ENCODE data around the gene TMC8.

TMC8 gene

GRCh38 chr17:78179372-78179771 lies 48.8 kb downstream of the TMC8 start:
- no peaks in the 10 kb centered on the region for H3K9me2 ChIP-seq (replicated peaks; ENCODE audit: low read depth, low read length)
- H3K79me2 ChIP-seq (ENCODE audit: insufficient read depth, low read length), result peaks cover 13% of the 10 kb centered on the region; the same call in 1 of the 2 replicates
- H3K4me2 ChIP-seq (ENCODE audit: low read depth, low read length, poor library complexity, severe bottlenecking), result no peak overlapping the region
- no peak overlapping the region for H3K4me3 ChIP-seq (ENCODE audit: low read length, poor library complexity, severe bottlenecking)
- no peaks in the 10 kb centered on the region for H3K9me3 ChIP-seq (ENCODE audit: insufficient read depth, low read depth, low read length)
- no peaks in the 10 kb centered on the region for H3K27me3 ChIP-seq (ENCODE audit: insufficient read depth, low read length, poor library complexity, severe bottlenecking)
- peaks cover 30% of the 10 kb centered on the region; the same call in 1 of the 2 replicates for H3K36me3 ChIP-seq (ENCODE audit: insufficient read depth, low read length)
- peaks cover 12% of the 10 kb centered on the region for H3K4me1 ChIP-seq (ENCODE audit: insufficient read depth, low read length, poor library complexity, severe bottlenecking)
- TF ChIP-seq CTCF (conservative IDR thresholded peaks at IDR 0.05; ENCODE audit: low read length) (no peak), EZH2phosphoT487 (IDR thresholded peaks at IDR 0.05; ENCODE audit: borderline replicate concordance) (no peak)
- H3K9ac ChIP-seq (ENCODE audit: low read depth, low read length, poor library complexity, severe bottlenecking), result no peak overlapping the region
- no peaks in the 10 kb centered on the region for H4K20me1 ChIP-seq (ENCODE audit: insufficient read depth, low read length, poor library complexity, severe bottlenecking)
- H2AFZ ChIP-seq (ENCODE audit: low read length), result no peak overlapping the region
- H3F3A ChIP-seq (ENCODE audit: low read depth), result no peaks in the 10 kb centered on the region

GRCh38 chr17:78180083-78180482 lies 49.5 kb downstream of the TMC8 start:
- Histone ChIP-seq H3K9me3 (ENCODE audit: insufficient read depth, low read depth, low read length) (no peaks in the 10 kb centered on the region), H2AFZ (ENCODE audit: low read length) (no peak overlapping the region), H3K27me3 (ENCODE audit: insufficient read depth, low read length, poor library complexity, severe bottlenecking) (no peaks in the 10 kb centered on the region), H3K4me3 (ENCODE audit: low read length, poor library complexity, severe bottlenecking) (no peak overlapping the region), H3K79me2 (ENCODE audit: insufficient read depth, low read length) (peaks cover 19% of the 10 kb centered on the region; the same call in 1 of the 2 replicates), H3F3A (ENCODE audit: low read depth) (no peaks in the 10 kb centered on the region), H3K4me1 (ENCODE audit: insufficient read depth, low read length, poor library complexity, severe bottlenecking) (peaks cover 17% of the 10 kb centered on the region), H3K36me3 (ENCODE audit: insufficient read depth, low read length) (peaks cover 27% of the 10 kb centered on the region; the same call in 1 of the 2 replicates), H3K9me2 (replicated peaks; ENCODE audit: low read depth, low read length) (no peaks in the 10 kb centered on the region), H3K9ac (ENCODE audit: low read depth, low read length, poor library complexity, severe bottlenecking) (no peak overlapping the region), H3K4me2 (ENCODE audit: low read depth, low read length, poor library complexity, severe bottlenecking) (peak overlapping the region; percentile 14), H4K20me1 (ENCODE audit: insufficient read depth, low read length, poor library complexity, severe bottlenecking) (peaks cover 1% of the 10 kb centered on the region)
- TF ChIP-seq EZH2phosphoT487 (IDR thresholded peaks at IDR 0.05; ENCODE audit: borderline replicate concordance) (no peak), CTCF (conservative IDR thresholded peaks at IDR 0.05; ENCODE audit: low read length) (no peak)

GRCh38 chr17:78180508-78180907 lies 49.9 kb downstream of the TMC8 start:
- Histone ChIP-seq H3K9me3 (ENCODE audit: insufficient read depth, low read depth, low read length) (no peaks in the 10 kb centered on the region), H3K36me3 (ENCODE audit: insufficient read depth, low read length) (peaks cover 27% of the 10 kb centered on the region; the same call in 1 of the 2 replicates), H3K4me1 (ENCODE audit: insufficient read depth, low read length, poor library complexity, severe bottlenecking) (peaks cover 17% of the 10 kb centered on the region), H4K20me1 (ENCODE audit: insufficient read depth, low read length, poor library complexity, severe bottlenecking) (peaks cover 6% of the 10 kb centered on the region), H3K9ac (ENCODE audit: low read depth, low read length, poor library complexity, severe bottlenecking) (no peak overlapping the region), H3K4me2 (ENCODE audit: low read depth, low read length, poor library complexity, severe bottlenecking) (peak overlapping the region; percentile 14), H3K27me3 (ENCODE audit: insufficient read depth, low read length, poor library complexity, severe bottlenecking) (no peaks in the 10 kb centered on the region), H2AFZ (ENCODE audit: low read length) (no peak overlapping the region), H3F3A (ENCODE audit: low read depth) (no peaks in the 10 kb centered on the region), H3K9me2 (replicated peaks; ENCODE audit: low read depth, low read length) (no peaks in the 10 kb centered on the region), H3K4me3 (ENCODE audit: low read length, poor library complexity, severe bottlenecking) (no peak overlapping the region), H3K79me2 (ENCODE audit: insufficient read depth, low read length) (peaks cover 23% of the 10 kb centered on the region; the same call in 1 of the 2 replicates)
- TF ChIP-seq EZH2phosphoT487 (IDR thresholded peaks at IDR 0.05; ENCODE audit: borderline replicate concordance) (no peak), CTCF (conservative IDR thresholded peaks at IDR 0.05; ENCODE audit: low read length) (no peak)

Measured in Loucy (cell line).